Measurements from ENCODE around the gene APBB2. TPM values are rescaled to one million over a fixed set of nuclear protein-coding genes. Genes with fewer than 3 reads are reported as not detected.

The APBB2 gene
- total RNA-seq, 2 donors from 2014 or later, result 0.60 to 0.65 TPM

GRCh38 chr4:41176340-41176739 is 38.0 kb downstream of the APBB2 start:
- Mint-ChIP-seq H3K4me1 (no peaks in the 10 kb centered on the region), H3K4me3 (no peak overlapping the region), H3K27me3 (peaks cover 19% of the 10 kb centered on the region), H3K27ac (no peak overlapping the region), H3K36me3 (ENCODE audit: low read depth) (no peaks in the 10 kb centered on the region)
- DNase-seq (no peak), ATAC-seq (no peak)
- no peaks in the 10 kb centered on the region for H3K9me3 ChIP-seq (ENCODE audit: control insufficient read depth, low read length, poor library complexity, severe bottlenecking)

GRCh38 chr4:41175794-41176193 is 38.5 kb downstream of the APBB2 start:
- H3K27ac Mint-ChIP-seq, result no peak overlapping the region
- no peaks in the 10 kb centered on the region for H3K9me3 ChIP-seq (ENCODE audit: control insufficient read depth, low read length, poor library complexity, severe bottlenecking)
- H3K36me3 Mint-ChIP-seq (ENCODE audit: low read depth), result no peaks in the 10 kb centered on the region
- ATAC-seq (no peak), DNase-seq (no peak)
- H3K4me3 Mint-ChIP-seq, result no peak overlapping the region
- H3K27me3 Mint-ChIP-seq, result peaks cover 19% of the 10 kb centered on the region
- no peaks in the 10 kb centered on the region for H3K4me1 Mint-ChIP-seq

- H3K36me3 Mint-ChIP-seq (ENCODE audit: low read depth), result no peaks in the 10 kb centered on the region
- H3K27me3 Mint-ChIP-seq, result peaks cover 19% of the 10 kb centered on the region
- DNase-seq, result no peak
- no peaks in the 10 kb centered on the region for H3K9me3 ChIP-seq (ENCODE audit: control insufficient read depth, low read length, poor library complexity, severe bottlenecking)
- no peaks in the 10 kb centered on the region for H3K4me1 Mint-ChIP-seq
- H3K27ac Mint-ChIP-seq, result no peak overlapping the region
- ATAC-seq, result no peak
- no peak overlapping the region for H3K4me3 Mint-ChIP-seq
Observed at GRCh38 chr4:41174444-41174843, 39.9 kb downstream of the APBB2 start.

- Mint-ChIP-seq H3K4me1 (no peaks in the 10 kb centered on the region), H3K36me3 (ENCODE audit: low read depth) (no peaks in the 10 kb centered on the region)
- ATAC-seq, result no peak
Observed at GRCh38 chr4:41172786-41173185, 41.6 kb downstream of the APBB2 start.

GRCh38 chr4:41169256-41169800 is 45.0 kb downstream of the APBB2 start:
- H3K27ac Mint-ChIP-seq, result no peak overlapping the region
- H3K4me3 Mint-ChIP-seq, result no peak overlapping the region
- no peaks in the 10 kb centered on the region for H3K36me3 Mint-ChIP-seq (ENCODE audit: low read depth)
- DNase-seq (no peak), ATAC-seq (no peak)
- no peaks in the 10 kb centered on the region for H3K9me3 ChIP-seq (ENCODE audit: control insufficient read depth, low read length, poor library complexity, severe bottlenecking)
- no peaks in the 10 kb centered on the region for H3K27me3 Mint-ChIP-seq
- no peaks in the 10 kb centered on the region for H3K4me1 Mint-ChIP-seq

More at GRCh38 chr4:41172786-41173185, 41.6 kb downstream of the APBB2 start:
- no peaks in the 10 kb centered on the region for H3K9me3 ChIP-seq (ENCODE audit: control insufficient read depth, low read length, poor library complexity, severe bottlenecking)
- Mint-ChIP-seq H3K27me3 (peaks cover 9% of the 10 kb centered on the region), H3K27ac (no peak overlapping the region), H3K4me3 (no peak overlapping the region)
- DNase-seq, result no peak

- DNase-seq (no peak), ATAC-seq (no peak)
- peaks cover 1% of the 10 kb centered on the region for H3K36me3 Mint-ChIP-seq (ENCODE audit: low read depth)
- no peaks in the 10 kb centered on the region for H3K4me1 Mint-ChIP-seq
- peaks cover 5% of the 10 kb centered on the region for H3K27me3 Mint-ChIP-seq
- no peak overlapping the region for H3K27ac Mint-ChIP-seq
- no peak overlapping the region for H3K4me3 Mint-ChIP-seq
- no peaks in the 10 kb centered on the region for H3K9me3 ChIP-seq (ENCODE audit: control insufficient read depth, low read length, poor library complexity, severe bottlenecking)
Observed at GRCh38 chr4:41167191-41167590, 47.2 kb downstream of the APBB2 start.

GRCh38 chr4:41164405-41164804 is 49.9 kb downstream of the APBB2 start:
- no peak overlapping the region for H3K4me3 Mint-ChIP-seq
- peaks cover 2% of the 10 kb centered on the region for H3K36me3 Mint-ChIP-seq (ENCODE audit: low read depth)
- H3K4me1 Mint-ChIP-seq, result no peaks in the 10 kb centered on the region
- DNase-seq, result no peak
- peaks cover 14% of the 10 kb centered on the region for H3K27me3 Mint-ChIP-seq
- H3K9me3 ChIP-seq (ENCODE audit: control insufficient read depth, low read length, poor library complexity, severe bottlenecking), result no peaks in the 10 kb centered on the region
- no peak overlapping the region for H3K27ac Mint-ChIP-seq
- ATAC-seq, result no peak

- H3K9me3 ChIP-seq (ENCODE audit: control insufficient read depth, low read length, poor library complexity, severe bottlenecking), result no peaks in the 10 kb centered on the region
- Mint-ChIP-seq H3K4me3 (no peak overlapping the region), H3K4me1 (no peaks in the 10 kb centered on the region), H3K36me3 (ENCODE audit: low read depth) (peaks cover 2% of the 10 kb centered on the region), H3K27ac (no peak overlapping the region), H3K27me3 (peaks cover 32% of the 10 kb centered on the region)
- DNase-seq, result no peak
- no peak for ATAC-seq
Observed at GRCh38 chr4:41161355-41161754, 53.0 kb downstream of the APBB2 start.

- peaks cover 2% of the 10 kb centered on the region for H3K36me3 Mint-ChIP-seq (ENCODE audit: low read depth)
- no peak for DNase-seq
- ATAC-seq, result no peak
- H3K4me1 Mint-ChIP-seq, result no peaks in the 10 kb centered on the region
- no peak overlapping the region for H3K27ac Mint-ChIP-seq
- no peaks in the 10 kb centered on the region for H3K9me3 ChIP-seq (ENCODE audit: control insufficient read depth, low read length, poor library complexity, severe bottlenecking)
- H3K27me3 Mint-ChIP-seq, result peaks cover 32% of the 10 kb centered on the region
- no peak overlapping the region for H3K4me3 Mint-ChIP-seq
Observed at GRCh38 chr4:41160856-41161255, 53.5 kb downstream of the APBB2 start.

- no peaks in the 10 kb centered on the region for H3K9me3 ChIP-seq (ENCODE audit: control insufficient read depth, low read length, poor library complexity, severe bottlenecking)
- Mint-ChIP-seq H3K4me1 (no peaks in the 10 kb centered on the region), H3K27ac (no peak overlapping the region), H3K36me3 (ENCODE audit: low read depth) (peaks cover 2% of the 10 kb centered on the region), H3K4me3 (no peak overlapping the region), H3K27me3 (peaks cover 36% of the 10 kb centered on the region)
- DNase-seq (no peak), ATAC-seq (no peak)
Observed at GRCh38 chr4:41160012-41160789, 54.1 kb downstream of the APBB2 start.

GRCh38 chr4:41158756-41159155 is 55.6 kb downstream of the APBB2 start:
- Mint-ChIP-seq H3K4me3 (no peak overlapping the region), H3K36me3 (ENCODE audit: low read depth) (peaks cover 2% of the 10 kb centered on the region)
- no peak for ATAC-seq

GRCh38 chr4:41158274-41158673 is 56.1 kb downstream of the APBB2 start:
- ATAC-seq (no peak), DNase-seq (no peak)
- Mint-ChIP-seq H3K4me1 (no peaks in the 10 kb centered on the region), H3K4me3 (no peak overlapping the region), H3K27ac (no peak overlapping the region), H3K27me3 (peaks cover 51% of the 10 kb centered on the region), H3K36me3 (ENCODE audit: low read depth) (peaks cover 2% of the 10 kb centered on the region)
- H3K9me3 ChIP-seq (ENCODE audit: control insufficient read depth, low read length, poor library complexity, severe bottlenecking), result no peaks in the 10 kb centered on the region

More at GRCh38 chr4:41158756-41159155, 55.6 kb downstream of the APBB2 start:
- no peaks in the 10 kb centered on the region for H3K9me3 ChIP-seq (ENCODE audit: control insufficient read depth, low read length, poor library complexity, severe bottlenecking)
- DNase-seq, result no peak
- Mint-ChIP-seq H3K4me1 (no peaks in the 10 kb centered on the region), H3K27ac (no peak overlapping the region), H3K27me3 (peaks cover 46% of the 10 kb centered on the region)

GRCh38 chr4:41157009-41157408 is 57.3 kb downstream of the APBB2 start:
- DNase-seq (no peak), ATAC-seq (no peak)
- H3K9me3 ChIP-seq (ENCODE audit: control insufficient read depth, low read length, poor library complexity, severe bottlenecking), result no peaks in the 10 kb centered on the region

GRCh38 chr4:41156574-41156973 is 57.8 kb downstream of the APBB2 start:
- H3K36me3 Mint-ChIP-seq (ENCODE audit: low read depth), result no peaks in the 10 kb centered on the region
- no peak overlapping the region for H3K4me3 Mint-ChIP-seq
- H3K9me3 ChIP-seq (ENCODE audit: control insufficient read depth, low read length, poor library complexity, severe bottlenecking), result no peaks in the 10 kb centered on the region
- no peaks in the 10 kb centered on the region for H3K4me1 Mint-ChIP-seq
- ATAC-seq, result no peak
- DNase-seq, result no peak
- no peak overlapping the region for H3K27ac Mint-ChIP-seq
- H3K27me3 Mint-ChIP-seq, result peaks cover 52% of the 10 kb centered on the region

More at GRCh38 chr4:41157009-41157408, 57.3 kb downstream of the APBB2 start:
- Mint-ChIP-seq H3K4me1 (no peaks in the 10 kb centered on the region), H3K4me3 (no peak overlapping the region), H3K36me3 (ENCODE audit: low read depth) (no peaks in the 10 kb centered on the region), H3K27ac (no peak overlapping the region), H3K27me3 (peaks cover 52% of the 10 kb centered on the region)
